ENCODE measurements around the gene SLC7A4. TPM values are rescaled to one million over a fixed set of nuclear protein-coding genes. Genes with fewer than 3 reads are reported as not detected.

SLC7A4 gene
- total and polyA plus RNA-seq, 2 of the 8 experiments (the other 6 are each of a cell fraction or from before 2014, with no cell fraction given), result 0.92 TPM; not detected in 1

DNA sequence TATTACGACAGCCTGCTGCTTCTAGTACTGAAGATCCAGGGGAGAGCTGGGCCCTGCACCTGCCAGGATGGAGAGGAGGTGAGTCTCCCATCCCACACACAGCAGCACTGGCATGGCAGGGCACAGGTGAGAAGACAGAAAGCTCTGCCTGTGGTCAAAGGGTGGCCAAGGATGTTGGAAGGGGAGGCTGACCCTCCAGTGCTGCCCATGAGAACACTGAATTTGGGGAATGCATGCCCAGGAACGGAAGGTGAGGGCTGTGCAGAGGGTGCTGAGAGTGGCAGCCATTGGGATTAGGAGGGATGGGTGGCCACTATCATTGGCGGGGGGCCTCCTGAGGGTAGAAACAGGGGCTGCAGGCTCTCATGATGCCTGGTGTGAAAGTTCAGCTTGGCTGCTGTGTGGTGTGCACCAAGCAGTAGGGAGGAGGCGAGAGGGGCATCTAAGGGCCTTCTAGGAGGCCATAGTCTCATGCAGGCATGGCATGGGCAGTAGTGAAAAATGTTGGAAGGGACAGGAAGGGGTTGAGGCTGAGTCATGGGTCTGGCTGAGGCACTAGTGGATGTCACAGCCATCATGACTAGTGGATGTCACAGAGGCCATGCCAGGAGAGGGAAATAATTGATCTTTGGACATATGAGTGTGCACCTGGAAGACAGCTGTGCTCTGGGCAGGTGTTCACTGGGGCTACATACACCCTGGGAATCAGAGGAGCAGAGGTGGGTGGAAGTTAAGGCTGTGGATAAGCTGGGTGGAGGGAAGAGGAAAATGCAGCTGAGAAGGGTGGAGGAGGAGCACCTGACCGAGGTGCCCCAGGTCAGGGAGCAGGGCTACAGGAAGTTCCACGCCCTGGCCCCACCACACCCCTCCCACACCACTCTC lies 10.9 kb upstream of the SLC7A4 start (continued):
- no peak for TF ChIP-seq CHD7 (IDR thresholded peaks at IDR 0.05; ENCODE audit: insufficient replicate concordance, low read length)
- TF ChIP-seq RAD21 (IDR thresholded peaks at IDR 0.05 in 1 of 2, conservative IDR thresholded peaks at IDR 0.05 in 1 of 2; ENCODE audit: low read depth in 2 of 2, low read length in 2 of 2), result no peak
- no peak for TF ChIP-seq RNF2 (IDR thresholded peaks at IDR 0.05; ENCODE audit: borderline replicate concordance, low read depth, low read length, missing control alignments, poor library complexity, severe bottlenecking)
- TF ChIP-seq E2F6 (IDR thresholded peaks at IDR 0.05), result no peak
- TF ChIP-seq EZH2 (IDR thresholded peaks at IDR 0.05; ENCODE audit: low read depth, low read length, severe bottlenecking), result no peak
- no peak for TF ChIP-seq HDAC6 (IDR thresholded peaks at IDR 0.05; ENCODE audit: low read depth, low read length)
- no peak for TF ChIP-seq NANOG (IDR thresholded peaks at IDR 0.05; ENCODE audit: insufficient read depth, low read depth, low read length, poor library complexity, severe bottlenecking)

All from H1 (cell line).